Tibial nerve (tissue), 4 donors: ENCODE measurements around the gene FRMD4A. TPM values are rescaled to one million over a fixed set of nuclear protein-coding genes. Genes with fewer than 3 reads are reported as not detected.

Experiments used
- DNase-seq, 2 donors: peaks; one replicate each; pipeline ENCODE4 v3.0.0-alpha.2; 2019; ENCODE audit warnings: low spot score in 2 of 2
- H3K27ac ChIP-seq, 4 donors: fragments of 200-600 bp; sonication (generic) in 3 of 4; one replicate each; pipeline ENCODE4 v1.5.1; 2017 to 2019; ENCODE audit warnings: mild to moderate bottlenecking in 1 of 4
- H3K27me3 ChIP-seq, 2 donors: fragments of 200-600 bp; sonication (generic) in 1 of 2; one replicate each; pipeline versions ENCODE4 v1.5.1 to v1.6.0; 2017 to 2019
- H3K36me3 ChIP-seq, 3 donors: fragments of 200-600 bp; sonication (generic); one replicate each; pipeline ENCODE4 v1.5.1; 2018 to 2019
- H3K4me1 ChIP-seq, 4 donors: fragments of 200-600 bp; sonication (generic) in 3 of 4; one replicate each; pipeline ENCODE4 v1.5.1; 2017 to 2019
- H3K4me3 ChIP-seq, 4 donors: fragments of 200-600 bp; sonication (generic) in 3 of 4; one replicate each; pipeline ENCODE4 v1.5.1; 2017 to 2019; ENCODE audit warnings: mild to moderate bottlenecking in 1 of 4, moderate library complexity in 1 of 4
- H3K9me3 ChIP-seq, 4 donors: fragments of 200-600 bp; sonication (generic) in 3 of 4; one replicate each; pipeline ENCODE4 v1.5.1; 2017 to 2019
- EP300 ChIP-seq, 2 donors: sonication (generic); formaldehyde crosslinking; IDR thresholded peaks; one replicate each; pipeline ENCODE4 v1.6.1; 2017; ENCODE audit warnings: antibody characterized with exemption in 2 of 2, mild to moderate bottlenecking in 1 of 2
- POLR2A ChIP-seq, 2 donors: fragments of 450-650 bp; IDR thresholded peaks; one replicate each; pipeline ENCODE4 v1.6.1; 2017; ENCODE audit warnings: antibody characterized with exemption in 2 of 2, mild to moderate bottlenecking in 2 of 2, moderate library complexity in 2 of 2
- WGBS, 2 donors: methylation state at CpG; one replicate each; pipeline ENCODE4 v1.1.5; 2018; 5-methylcytosine and 5-hydroxymethylcytosine counted together
- total RNA-seq, 4 donors: library from RNA; depleted of rRNA; stranded (reverse); fragments of >200 nt; gene quantifications; one replicate each; pipeline ENCODE4 v1.1.0, GENCODE V29; 2016
- TF ChIP-seq, protein P1 (sequence below), 5 experiments: fragments of 200-600 bp in 3 of 5; fragments of 450-650 bp in 2 of 5; sonication (generic) in 3 of 5; IDR thresholded peaks; one replicate each; pipeline ENCODE4 v1.5.1; 2016 to 2019; ENCODE audit warnings: antibody characterized with exemption in 5 of 5, mild to moderate bottlenecking in 3 of 5, moderate library complexity in 2 of 5

Gene FRMD4A
- total RNA-seq, 4 donors from 2014 or later: 39.8 to 89.7 (median 53.9) TPM

DNA sequence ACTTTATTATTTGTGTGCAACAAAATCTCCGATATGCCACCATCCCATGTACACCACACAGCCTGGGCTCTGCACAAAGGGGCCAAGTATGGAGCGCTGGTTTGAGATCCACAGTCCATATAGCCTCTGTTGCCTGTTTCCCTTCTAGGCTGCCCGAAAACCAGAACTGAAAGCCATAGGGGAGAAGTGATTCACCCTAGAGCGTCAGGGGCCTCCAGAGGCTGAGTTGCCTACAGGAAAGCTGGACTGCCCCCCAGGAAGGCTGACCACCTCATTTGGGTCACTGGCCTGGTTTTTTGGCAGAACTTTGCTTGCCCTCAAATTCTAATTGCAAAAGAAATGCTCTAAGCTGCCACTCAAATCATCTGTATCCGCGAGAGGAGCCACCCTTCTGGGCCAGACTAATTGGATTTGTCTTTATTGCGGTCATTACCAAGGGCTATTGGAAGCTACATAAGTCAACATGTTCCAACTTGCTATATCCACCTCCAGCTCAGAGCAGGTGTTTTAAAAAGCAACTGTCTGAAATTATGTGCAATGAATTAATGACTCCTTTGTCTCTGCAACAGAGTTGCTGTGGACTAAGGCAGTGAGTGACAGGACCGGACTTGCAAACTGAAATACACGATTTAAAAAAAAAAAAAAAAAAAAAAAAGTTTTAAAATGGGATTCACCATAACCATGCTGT is 28.3 kb upstream of the FRMD4A start:
- WGBS, 2 donors: 68 to 72% methylated on average over 9 of the region's 9 CpGs
- no peaks in the 10 kb centered on the region for H3K36me3 ChIP-seq
- H3K9me3 ChIP-seq: no peaks in the 10 kb centered on the region
- H3K4me3 ChIP-seq: no peak overlapping the region
- DNase-seq: no peak
- no peaks in the 10 kb centered on the region for H3K27me3 ChIP-seq
- TF ChIP-seq EP300 (IDR thresholded peaks at IDR 0.05) (no peak), POLR2A (IDR thresholded peaks at IDR 0.05) (no peak)
- TF ChIP-seq, protein P1, sequence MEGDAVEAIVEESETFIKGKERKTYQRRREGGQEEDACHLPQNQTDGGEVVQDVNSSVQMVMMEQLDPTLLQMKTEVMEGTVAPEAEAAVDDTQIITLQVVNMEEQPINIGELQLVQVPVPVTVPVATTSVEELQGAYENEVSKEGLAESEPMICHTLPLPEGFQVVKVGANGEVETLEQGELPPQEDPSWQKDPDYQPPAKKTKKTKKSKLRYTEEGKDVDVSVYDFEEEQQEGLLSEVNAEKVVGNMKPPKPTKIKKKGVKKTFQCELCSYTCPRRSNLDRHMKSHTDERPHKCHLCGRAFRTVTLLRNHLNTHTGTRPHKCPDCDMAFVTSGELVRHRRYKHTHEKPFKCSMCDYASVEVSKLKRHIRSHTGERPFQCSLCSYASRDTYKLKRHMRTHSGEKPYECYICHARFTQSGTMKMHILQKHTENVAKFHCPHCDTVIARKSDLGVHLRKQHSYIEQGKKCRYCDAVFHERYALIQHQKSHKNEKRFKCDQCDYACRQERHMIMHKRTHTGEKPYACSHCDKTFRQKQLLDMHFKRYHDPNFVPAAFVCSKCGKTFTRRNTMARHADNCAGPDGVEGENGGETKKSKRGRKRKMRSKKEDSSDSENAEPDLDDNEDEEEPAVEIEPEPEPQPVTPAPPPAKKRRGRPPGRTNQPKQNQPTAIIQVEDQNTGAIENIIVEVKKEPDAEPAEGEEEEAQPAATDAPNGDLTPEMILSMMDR (IDR thresholded peaks at IDR 0.05): no peak
- H3K4me1 ChIP-seq: no peaks in the 10 kb centered on the region
- H3K27ac ChIP-seq: no peak overlapping the region

- Histone ChIP-seq H3K4me3 (no peak overlapping the region), H3K36me3 (no peaks in the 10 kb centered on the region), H3K27me3 (no peaks in the 10 kb centered on the region), H3K27ac (no peak overlapping the region), H3K9me3 (no peaks in the 10 kb centered on the region), H3K4me1 (no peaks in the 10 kb centered on the region)
- WGBS, 2 donors: 92 to 93% methylated on average over 3 of the region's 3 CpGs
- DNase-seq: no peak
- TF ChIP-seq EP300 (IDR thresholded peaks at IDR 0.05) (no peak), POLR2A (IDR thresholded peaks at IDR 0.05) (no peak)
- TF ChIP-seq, protein P1 (IDR thresholded peaks at IDR 0.05): no peak
These were observed 26.2 kb upstream of the FRMD4A start for GRCh38 chr10:14356921-14357320.

- Histone ChIP-seq H3K27ac (no peak overlapping the region), H3K4me1 (no peaks in the 10 kb centered on the region), H3K9me3 (no peaks in the 10 kb centered on the region), H3K36me3 (no peaks in the 10 kb centered on the region), H3K4me3 (no peak overlapping the region), H3K27me3 (no peaks in the 10 kb centered on the region)
- 88 to 89% methylated on average over 3 of the region's 3 CpGs for WGBS, 2 donors
- DNase-seq: no peak
- TF ChIP-seq, protein P1 (IDR thresholded peaks at IDR 0.05): no peak
- TF ChIP-seq EP300 (IDR thresholded peaks at IDR 0.05) (no peak), POLR2A (IDR thresholded peaks at IDR 0.05) (no peak)
These were observed 25.0 kb upstream of the FRMD4A start for GRCh38 chr10:14355750-14356149.

DNA sequence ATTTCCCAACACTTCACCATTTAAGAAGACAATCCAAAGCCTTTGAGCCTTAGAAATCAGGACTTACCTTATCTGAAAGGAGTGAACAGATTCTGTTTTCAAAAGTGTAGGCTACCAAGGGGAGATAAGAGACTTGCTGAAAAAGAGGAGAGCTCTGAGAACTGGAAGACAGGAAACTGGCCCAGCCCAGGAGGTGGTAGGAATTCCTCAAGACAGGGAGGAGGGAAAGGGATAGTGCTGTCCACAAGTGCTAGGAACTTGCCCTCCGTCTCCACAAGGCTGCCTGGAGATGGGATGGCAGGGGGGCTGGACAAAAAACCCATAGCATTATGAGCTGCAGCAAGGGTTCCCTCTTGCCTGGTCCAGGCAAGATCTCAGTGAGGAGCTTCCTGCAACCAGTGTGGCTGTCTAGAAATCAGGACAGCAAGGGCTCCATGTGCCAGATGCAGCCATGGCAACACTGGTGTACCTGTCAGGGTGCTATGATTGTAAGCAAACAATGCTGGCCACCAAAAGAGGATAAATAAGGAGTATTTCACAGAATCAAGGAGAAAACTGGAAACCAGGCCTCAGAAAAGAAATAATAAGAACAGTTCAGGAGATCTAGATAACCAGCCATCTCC is 22.7 kb upstream of the FRMD4A start:
- no peaks in the 10 kb centered on the region for H3K36me3 ChIP-seq
- no peak for DNase-seq
- H3K4me3 ChIP-seq: no peak overlapping the region
- TF ChIP-seq EP300 (IDR thresholded peaks at IDR 0.05) (no peak), POLR2A (IDR thresholded peaks at IDR 0.05) (no peak)
- TF ChIP-seq, protein P1 (IDR thresholded peaks at IDR 0.05): no peak
- H3K27me3 ChIP-seq: no peaks in the 10 kb centered on the region
- no peak overlapping the region for H3K27ac ChIP-seq
- H3K4me1 ChIP-seq: no peaks in the 10 kb centered on the region
- 76 to 77% methylated on average over 1 of the region's 1 CpG for WGBS, 2 donors
- no peaks in the 10 kb centered on the region for H3K9me3 ChIP-seq

DNA sequence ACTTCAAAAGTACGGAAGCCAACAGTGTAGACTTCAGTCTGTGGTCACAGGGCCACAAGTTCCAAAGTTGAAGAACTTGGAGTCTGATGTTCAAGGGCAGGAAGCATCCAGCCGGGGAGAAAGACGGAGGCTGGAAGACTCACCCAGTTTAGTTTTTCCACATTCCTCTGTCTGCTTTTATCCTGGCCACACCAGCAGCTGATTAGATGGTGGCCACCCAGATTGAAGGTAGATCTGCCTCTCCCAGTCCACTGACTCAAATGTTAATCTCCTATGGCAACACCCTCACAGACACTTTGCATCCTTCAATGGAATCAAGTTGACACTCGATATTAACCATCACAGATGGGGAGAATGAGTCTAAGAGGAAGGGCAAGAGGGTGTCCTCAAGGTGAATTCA is 19.3 kb upstream of the FRMD4A start:
- no peak overlapping the region for H3K4me3 ChIP-seq
- no peak for DNase-seq
- 88 to 92% methylated on average over 4 of the region's 4 CpGs for WGBS, 2 donors
- H3K9me3 ChIP-seq: no peaks in the 10 kb centered on the region
- no peaks in the 10 kb centered on the region for H3K27me3 ChIP-seq
- no peaks in the 10 kb centered on the region for H3K4me1 ChIP-seq
- no peak overlapping the region for H3K27ac ChIP-seq
- H3K36me3 ChIP-seq: no peaks in the 10 kb centered on the region
- TF ChIP-seq POLR2A (IDR thresholded peaks at IDR 0.05) (no peak), EP300 (IDR thresholded peaks at IDR 0.05) (no peak)
- TF ChIP-seq, protein P1 (IDR thresholded peaks at IDR 0.05): no peak
